GM23338 (cell line): ENCODE measurements around the gene LFNG.

Experiments used
- CREB1 ChIP-seq: fragments of 250-450 bp; sonication (Bioruptor Pico); IDR thresholded peaks from 2 replicates; pipeline ENCODE4 v1.5.0; 2020; ENCODE audit warnings: low read depth, mild to moderate bottlenecking, moderate library complexity
- EZH2 ChIP-seq: fragments of 200-600 bp; sonication (generic); IDR thresholded peaks from one replicate; pipeline ENCODE4 v1.8.0; 2017; ENCODE audit warnings: antibody characterized with exemption, mild to moderate bottlenecking, low read depth; ENCODE audit not compliant: unreplicated experiment
- EZH2phosphoT487 ChIP-seq: fragments of 200-600 bp; sonication (generic); IDR thresholded peaks from one replicate; pipeline ENCODE4 v1.8.1; 2018; ENCODE audit warnings: antibody characterized with exemption; ENCODE audit not compliant: unreplicated experiment
- JUNB ChIP-seq: IDR thresholded peaks from one replicate; pipeline ENCODE4 v1.6.1; 2016; ENCODE audit warnings: antibody characterized with exemption; ENCODE audit not compliant: unreplicated experiment
- NANOG ChIP-seq: IDR thresholded peaks from 2 replicates; pipeline ENCODE4 v1.6.1; 2016; ENCODE audit warnings: antibody characterized with exemption, borderline replicate concordance
- POLR2AphosphoS5 ChIP-seq: IDR thresholded peaks from 2 replicates; pipeline ENCODE4 v1.6.1; 2016; ENCODE audit warnings: antibody characterized with exemption, low read depth
- ZNF331 ChIP-seq: fragments of 250-450 bp; sonication (Bioruptor Pico); IDR thresholded peaks from 2 replicates; pipeline ENCODE4 v1.5.0; 2020; ENCODE audit warnings: low read depth, mild to moderate bottlenecking, moderate library complexity
- TF ChIP-seq, protein P1 (sequence below), 2 experiments: fragments of 200-600 bp in 1 of 2; sonication (generic) in 1 of 2; conservative IDR thresholded peaks; 2 replicates each; pipeline versions ENCODE4 v1.5.1 to v1.6.1; 2016 to 2017; ENCODE audit warnings: antibody characterized with exemption in 2 of 2, low read depth in 2 of 2, mild to moderate bottlenecking in 2 of 2, moderate library complexity in 1 of 2
- TF ChIP-seq, protein P2 (sequence below): IDR thresholded peaks from one replicate; pipeline ENCODE4 v1.6.1; 2018; ENCODE audit warnings: antibody characterized with exemption; ENCODE audit not compliant: unreplicated experiment
- TF ChIP-seq, protein P3 (sequence below): fragments of 250-450 bp; sonication (Bioruptor Pico); IDR thresholded peaks from 2 replicates; pipeline ENCODE4 v1.5.0; 2020; ENCODE audit warnings: mild to moderate bottlenecking, moderate library complexity
- TF ChIP-seq, protein P4 (sequence below): IDR thresholded peaks from 2 replicates; pipeline ENCODE4 v1.6.1; 2016; ENCODE audit warnings: antibody characterized with exemption

DNA sequence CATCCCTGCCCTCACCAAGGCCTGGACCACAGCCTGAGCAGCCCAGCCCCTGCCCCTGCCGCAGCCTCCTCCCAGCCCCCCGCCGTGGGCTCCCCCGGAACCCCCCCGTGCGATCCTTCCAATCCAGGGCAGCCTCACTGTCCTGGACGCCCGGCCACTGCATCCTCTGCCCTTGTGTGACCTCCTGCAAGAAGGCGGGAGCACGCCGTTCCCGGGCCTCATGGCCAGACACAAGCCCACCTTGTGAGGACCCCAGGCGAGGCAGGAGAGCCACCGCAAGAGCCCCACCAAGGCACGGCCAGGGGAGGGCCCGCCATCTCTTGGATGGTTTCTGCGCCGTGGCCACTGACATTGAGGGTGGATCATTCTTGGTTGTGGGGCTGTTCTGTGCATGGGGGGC lies 7.8 kb upstream of the LFNG start:
- TF ChIP-seq, protein P1, sequence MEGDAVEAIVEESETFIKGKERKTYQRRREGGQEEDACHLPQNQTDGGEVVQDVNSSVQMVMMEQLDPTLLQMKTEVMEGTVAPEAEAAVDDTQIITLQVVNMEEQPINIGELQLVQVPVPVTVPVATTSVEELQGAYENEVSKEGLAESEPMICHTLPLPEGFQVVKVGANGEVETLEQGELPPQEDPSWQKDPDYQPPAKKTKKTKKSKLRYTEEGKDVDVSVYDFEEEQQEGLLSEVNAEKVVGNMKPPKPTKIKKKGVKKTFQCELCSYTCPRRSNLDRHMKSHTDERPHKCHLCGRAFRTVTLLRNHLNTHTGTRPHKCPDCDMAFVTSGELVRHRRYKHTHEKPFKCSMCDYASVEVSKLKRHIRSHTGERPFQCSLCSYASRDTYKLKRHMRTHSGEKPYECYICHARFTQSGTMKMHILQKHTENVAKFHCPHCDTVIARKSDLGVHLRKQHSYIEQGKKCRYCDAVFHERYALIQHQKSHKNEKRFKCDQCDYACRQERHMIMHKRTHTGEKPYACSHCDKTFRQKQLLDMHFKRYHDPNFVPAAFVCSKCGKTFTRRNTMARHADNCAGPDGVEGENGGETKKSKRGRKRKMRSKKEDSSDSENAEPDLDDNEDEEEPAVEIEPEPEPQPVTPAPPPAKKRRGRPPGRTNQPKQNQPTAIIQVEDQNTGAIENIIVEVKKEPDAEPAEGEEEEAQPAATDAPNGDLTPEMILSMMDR (conservative IDR thresholded peaks at IDR 0.05; ENCODE audit: low read depth in 2 of 2) = no peak
- TF ChIP-seq POLR2AphosphoS5 (no peak), CREB1 (CRISPR knock-in tag) (no peak), EZH2 (no peak), EZH2phosphoT487 (no peak), NANOG (no peak), JUNB (no peak), ZNF331 (CRISPR knock-in tag) (no peak)
- TF ChIP-seq, protein P2, sequence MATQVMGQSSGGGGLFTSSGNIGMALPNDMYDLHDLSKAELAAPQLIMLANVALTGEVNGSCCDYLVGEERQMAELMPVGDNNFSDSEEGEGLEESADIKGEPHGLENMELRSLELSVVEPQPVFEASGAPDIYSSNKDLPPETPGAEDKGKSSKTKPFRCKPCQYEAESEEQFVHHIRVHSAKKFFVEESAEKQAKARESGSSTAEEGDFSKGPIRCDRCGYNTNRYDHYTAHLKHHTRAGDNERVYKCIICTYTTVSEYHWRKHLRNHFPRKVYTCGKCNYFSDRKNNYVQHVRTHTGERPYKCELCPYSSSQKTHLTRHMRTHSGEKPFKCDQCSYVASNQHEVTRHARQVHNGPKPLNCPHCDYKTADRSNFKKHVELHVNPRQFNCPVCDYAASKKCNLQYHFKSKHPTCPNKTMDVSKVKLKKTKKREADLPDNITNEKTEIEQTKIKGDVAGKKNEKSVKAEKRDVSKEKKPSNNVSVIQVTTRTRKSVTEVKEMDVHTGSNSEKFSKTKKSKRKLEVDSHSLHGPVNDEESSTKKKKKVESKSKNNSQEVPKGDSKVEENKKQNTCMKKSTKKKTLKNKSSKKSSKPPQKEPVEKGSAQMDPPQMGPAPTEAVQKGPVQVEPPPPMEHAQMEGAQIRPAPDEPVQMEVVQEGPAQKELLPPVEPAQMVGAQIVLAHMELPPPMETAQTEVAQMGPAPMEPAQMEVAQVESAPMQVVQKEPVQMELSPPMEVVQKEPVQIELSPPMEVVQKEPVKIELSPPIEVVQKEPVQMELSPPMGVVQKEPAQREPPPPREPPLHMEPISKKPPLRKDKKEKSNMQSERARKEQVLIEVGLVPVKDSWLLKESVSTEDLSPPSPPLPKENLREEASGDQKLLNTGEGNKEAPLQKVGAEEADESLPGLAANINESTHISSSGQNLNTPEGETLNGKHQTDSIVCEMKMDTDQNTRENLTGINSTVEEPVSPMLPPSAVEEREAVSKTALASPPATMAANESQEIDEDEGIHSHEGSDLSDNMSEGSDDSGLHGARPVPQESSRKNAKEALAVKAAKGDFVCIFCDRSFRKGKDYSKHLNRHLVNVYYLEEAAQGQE = no peak
- TF ChIP-seq, protein P3, sequence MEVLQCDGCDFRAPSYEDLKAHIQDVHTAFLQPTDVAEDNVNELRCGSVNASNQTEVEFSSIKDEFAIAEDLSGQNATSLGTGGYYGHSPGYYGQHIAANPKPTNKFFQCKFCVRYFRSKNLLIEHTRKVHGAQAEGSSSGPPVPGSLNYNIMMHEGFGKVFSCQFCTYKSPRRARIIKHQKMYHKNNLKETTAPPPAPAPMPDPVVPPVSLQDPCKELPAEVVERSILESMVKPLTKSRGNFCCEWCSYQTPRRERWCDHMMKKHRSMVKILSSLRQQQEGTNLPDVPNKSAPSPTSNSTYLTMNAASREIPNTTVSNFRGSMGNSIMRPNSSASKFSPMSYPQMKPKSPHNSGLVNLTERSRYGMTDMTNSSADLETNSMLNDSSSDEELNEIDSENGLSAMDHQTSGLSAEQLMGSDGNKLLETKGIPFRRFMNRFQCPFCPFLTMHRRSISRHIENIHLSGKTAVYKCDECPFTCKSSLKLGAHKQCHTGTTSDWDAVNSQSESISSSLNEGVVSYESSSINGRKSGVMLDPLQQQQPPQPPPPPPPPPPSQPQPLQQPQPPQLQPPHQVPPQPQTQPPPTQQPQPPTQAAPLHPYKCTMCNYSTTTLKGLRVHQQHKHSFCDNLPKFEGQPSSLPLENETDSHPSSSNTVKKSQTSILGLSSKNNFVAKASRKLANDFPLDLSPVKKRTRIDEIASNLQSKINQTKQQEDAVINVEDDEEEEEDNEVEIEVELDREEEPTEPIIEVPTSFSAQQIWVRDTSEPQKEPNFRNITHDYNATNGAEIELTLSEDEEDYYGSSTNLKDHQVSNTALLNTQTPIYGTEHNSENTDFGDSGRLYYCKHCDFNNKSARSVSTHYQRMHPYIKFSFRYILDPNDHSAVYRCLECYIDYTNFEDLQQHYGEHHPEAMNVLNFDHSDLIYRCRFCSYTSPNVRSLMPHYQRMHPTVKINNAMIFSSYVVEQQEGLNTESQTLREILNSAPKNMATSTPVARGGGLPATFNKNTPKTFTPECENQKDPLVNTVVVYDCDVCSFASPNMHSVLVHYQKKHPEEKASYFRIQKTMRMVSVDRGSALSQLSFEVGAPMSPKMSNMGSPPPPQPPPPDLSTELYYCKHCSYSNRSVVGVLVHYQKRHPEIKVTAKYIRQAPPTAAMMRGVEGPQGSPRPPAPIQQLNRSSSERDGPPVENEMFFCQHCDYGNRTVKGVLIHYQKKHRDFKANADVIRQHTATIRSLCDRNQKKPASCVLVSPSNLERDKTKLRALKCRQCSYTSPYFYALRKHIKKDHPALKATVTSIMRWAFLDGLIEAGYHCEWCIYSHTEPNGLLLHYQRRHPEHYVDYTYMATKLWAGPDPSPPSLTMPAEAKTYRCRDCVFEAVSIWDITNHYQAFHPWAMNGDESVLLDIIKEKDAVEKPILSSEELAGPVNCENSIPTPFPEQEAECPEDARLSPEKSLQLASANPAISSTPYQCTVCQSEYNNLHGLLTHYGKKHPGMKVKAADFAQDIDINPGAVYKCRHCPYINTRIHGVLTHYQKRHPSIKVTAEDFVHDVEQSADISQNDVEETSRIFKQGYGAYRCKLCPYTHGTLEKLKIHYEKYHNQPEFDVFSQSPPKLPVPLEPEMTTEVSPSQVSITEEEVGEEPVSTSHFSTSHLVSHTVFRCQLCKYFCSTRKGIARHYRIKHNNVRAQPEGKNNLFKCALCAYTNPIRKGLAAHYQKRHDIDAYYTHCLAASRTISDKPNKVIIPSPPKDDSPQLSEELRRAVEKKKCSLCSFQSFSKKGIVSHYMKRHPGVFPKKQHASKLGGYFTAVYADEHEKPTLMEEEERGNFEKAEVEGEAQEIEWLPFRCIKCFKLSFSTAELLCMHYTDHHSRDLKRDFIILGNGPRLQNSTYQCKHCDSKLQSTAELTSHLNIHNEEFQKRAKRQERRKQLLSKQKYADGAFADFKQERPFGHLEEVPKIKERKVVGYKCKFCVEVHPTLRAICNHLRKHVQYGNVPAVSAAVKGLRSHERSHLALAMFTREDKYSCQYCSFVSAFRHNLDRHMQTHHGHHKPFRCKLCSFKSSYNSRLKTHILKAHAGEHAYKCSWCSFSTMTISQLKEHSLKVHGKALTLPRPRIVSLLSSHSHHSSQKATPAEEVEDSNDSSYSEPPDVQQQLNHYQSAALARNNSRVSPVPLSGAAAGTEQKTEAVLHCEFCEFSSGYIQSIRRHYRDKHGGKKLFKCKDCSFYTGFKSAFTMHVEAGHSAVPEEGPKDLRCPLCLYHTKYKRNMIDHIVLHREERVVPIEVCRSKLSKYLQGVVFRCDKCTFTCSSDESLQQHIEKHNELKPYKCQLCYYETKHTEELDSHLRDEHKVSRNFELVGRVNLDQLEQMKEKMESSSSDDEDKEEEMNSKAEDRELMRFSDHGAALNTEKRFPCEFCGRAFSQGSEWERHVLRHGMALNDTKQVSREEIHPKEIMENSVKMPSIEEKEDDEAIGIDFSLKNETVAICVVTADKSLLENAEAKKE (CRISPR knock-in tag) = no peak
- TF ChIP-seq, protein P4, sequence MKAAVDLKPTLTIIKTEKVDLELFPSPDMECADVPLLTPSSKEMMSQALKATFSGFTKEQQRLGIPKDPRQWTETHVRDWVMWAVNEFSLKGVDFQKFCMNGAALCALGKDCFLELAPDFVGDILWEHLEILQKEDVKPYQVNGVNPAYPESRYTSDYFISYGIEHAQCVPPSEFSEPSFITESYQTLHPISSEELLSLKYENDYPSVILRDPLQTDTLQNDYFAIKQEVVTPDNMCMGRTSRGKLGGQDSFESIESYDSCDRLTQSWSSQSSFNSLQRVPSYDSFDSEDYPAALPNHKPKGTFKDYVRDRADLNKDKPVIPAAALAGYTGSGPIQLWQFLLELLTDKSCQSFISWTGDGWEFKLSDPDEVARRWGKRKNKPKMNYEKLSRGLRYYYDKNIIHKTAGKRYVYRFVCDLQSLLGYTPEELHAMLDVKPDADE = no peak
